ENCODE measurements around the gene KIAA0825.

DNA sequence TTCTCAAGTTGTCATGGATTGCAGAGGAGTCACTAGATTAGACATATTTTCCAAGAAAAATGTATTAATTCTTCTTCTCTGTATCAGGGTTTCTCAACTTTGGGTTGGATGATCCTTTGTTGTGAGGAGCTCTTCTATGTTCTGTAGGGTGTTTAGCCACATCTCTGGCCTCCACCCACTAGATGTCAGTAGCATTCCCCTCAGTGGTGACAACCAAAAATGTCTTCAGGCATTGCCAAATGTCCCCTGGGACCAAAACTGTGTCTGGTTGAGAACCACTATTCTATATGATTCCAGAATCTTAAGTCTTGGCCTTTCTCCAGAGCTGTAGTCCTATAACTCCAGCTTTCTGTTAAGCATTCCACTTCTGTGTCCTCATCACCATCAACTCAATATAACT, 220.9 kb downstream of the KIAA0825 start:
- TF ChIP-seq CTCF (conservative IDR thresholded peaks at IDR 0.05 in 1 of 2, IDR thresholded peaks at IDR 0.05 in 1 of 2; ENCODE audit: extremely low read depth in 1 of 2, insufficient read depth in 1 of 2, low read depth in 1 of 2, low read length in 2 of 2) (no peak), EZH2 (IDR thresholded peaks at IDR 0.05; ENCODE audit: borderline replicate concordance, low read length) (no peak)
